Measurements from ENCODE around the gene TPRG1. TPM values are rescaled to one million over a fixed set of nuclear protein-coding genes. Genes with fewer than 3 reads are reported as not detected.

The TPRG1 gene
- total RNA-seq, 1 experiment from 2014 or later: 0.55 TPM

- TF ChIP-seq, protein P1, sequence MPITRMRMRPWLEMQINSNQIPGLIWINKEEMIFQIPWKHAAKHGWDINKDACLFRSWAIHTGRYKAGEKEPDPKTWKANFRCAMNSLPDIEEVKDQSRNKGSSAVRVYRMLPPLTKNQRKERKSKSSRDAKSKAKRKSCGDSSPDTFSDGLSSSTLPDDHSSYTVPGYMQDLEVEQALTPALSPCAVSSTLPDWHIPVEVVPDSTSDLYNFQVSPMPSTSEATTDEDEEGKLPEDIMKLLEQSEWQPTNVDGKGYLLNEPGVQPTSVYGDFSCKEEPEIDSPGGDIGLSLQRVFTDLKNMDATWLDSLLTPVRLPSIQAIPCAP (CRISPR knock-in tag; IDR thresholded peaks at IDR 0.05): no peak
- TF ChIP-seq, protein P2, sequence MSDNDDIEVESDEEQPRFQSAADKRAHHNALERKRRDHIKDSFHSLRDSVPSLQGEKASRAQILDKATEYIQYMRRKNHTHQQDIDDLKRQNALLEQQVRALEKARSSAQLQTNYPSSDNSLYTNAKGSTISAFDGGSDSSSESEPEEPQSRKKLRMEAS (CRISPR knock-in tag; IDR thresholded peaks at IDR 0.05): no peak
Measured at GRCh38 chr3:189143771-189144170, 28.0 kb upstream of the TPRG1 start (continued).

- Mint-ChIP-seq H3K36me3 (no peaks in the 10 kb centered on the region), H3K9me3 (no peaks in the 10 kb centered on the region), H3K4me1 (peaks cover 11% of the 10 kb centered on the region; the same call in 1 of the 2 replicates), H3K4me3 (no peak overlapping the region), H3K27ac (no peak overlapping the region), H3K27me3 (ENCODE audit: low read depth) (no peaks in the 10 kb centered on the region)
- ChIA-PET POLR2A (interaction anchor here (0.6 kb wide), 1 partner anchor 240 kb away, joined by 3 read pairs; no protein-coding TSS in a partner anchor), CTCF (no interaction called here)
- no peak for ATAC-seq
- DNase-seq (ENCODE audit: low spot score): no peak
- TF ChIP-seq GABPB1 (CRISPR knock-in tag; IDR thresholded peaks at IDR 0.05) (no peak), ESRRA (CRISPR knock-in tag; IDR thresholded peaks at IDR 0.05; ENCODE audit: borderline replicate concordance) (no peak), E2F1 (CRISPR knock-in tag; IDR thresholded peaks at IDR 0.05) (no peak), ZNF232 (CRISPR knock-in tag; IDR thresholded peaks at IDR 0.05) (no peak), JAZF1 (CRISPR knock-in tag; IDR thresholded peaks at IDR 0.05) (no peak), MYBL2 (CRISPR knock-in tag; IDR thresholded peaks at IDR 0.05) (no peak), ERG (CRISPR knock-in tag; IDR thresholded peaks at IDR 0.05) (no peak), ZNF425 (CRISPR knock-in tag; conservative IDR thresholded peaks at IDR 0.05) (no peak), OVOL2 (CRISPR knock-in tag; IDR thresholded peaks at IDR 0.05; ENCODE audit: borderline replicate concordance) (no peak), ZNF532 (CRISPR knock-in tag; IDR thresholded peaks at IDR 0.05; ENCODE audit: borderline replicate concordance) (no peak), EMX1 (CRISPR knock-in tag; IDR thresholded peaks at IDR 0.05) (no peak), AFF4 (CRISPR knock-in tag; IDR thresholded peaks at IDR 0.05; ENCODE audit: borderline replicate concordance) (no peak)
- TF ChIP-seq, protein P2 (CRISPR knock-in tag; IDR thresholded peaks at IDR 0.05): no peak
- TF ChIP-seq, protein P3, sequence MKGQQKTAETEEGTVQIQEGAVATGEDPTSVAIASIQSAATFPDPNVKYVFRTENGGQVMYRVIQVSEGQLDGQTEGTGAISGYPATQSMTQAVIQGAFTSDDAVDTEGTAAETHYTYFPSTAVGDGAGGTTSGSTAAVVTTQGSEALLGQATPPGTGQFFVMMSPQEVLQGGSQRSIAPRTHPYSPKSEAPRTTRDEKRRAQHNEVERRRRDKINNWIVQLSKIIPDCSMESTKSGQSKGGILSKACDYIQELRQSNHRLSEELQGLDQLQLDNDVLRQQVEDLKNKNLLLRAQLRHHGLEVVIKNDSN (CRISPR knock-in tag; IDR thresholded peaks at IDR 0.05): no peak
- TF ChIP-seq, protein P4, sequence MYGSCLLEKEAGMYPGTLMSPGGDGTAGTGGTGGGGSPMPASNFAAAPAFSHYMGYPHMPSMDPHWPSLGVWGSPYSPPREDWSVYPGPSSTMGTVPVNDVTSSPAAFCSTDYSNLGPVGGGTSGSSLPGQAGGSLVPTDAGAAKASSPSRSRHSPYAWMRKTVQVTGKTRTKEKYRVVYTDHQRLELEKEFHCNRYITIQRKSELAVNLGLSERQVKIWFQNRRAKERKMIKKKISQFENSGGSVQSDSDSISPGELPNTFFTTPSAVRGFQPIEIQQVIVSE (CRISPR knock-in tag; IDR thresholded peaks at IDR 0.05; ENCODE audit: borderline replicate concordance): no peak
- TF ChIP-seq, protein P5, sequence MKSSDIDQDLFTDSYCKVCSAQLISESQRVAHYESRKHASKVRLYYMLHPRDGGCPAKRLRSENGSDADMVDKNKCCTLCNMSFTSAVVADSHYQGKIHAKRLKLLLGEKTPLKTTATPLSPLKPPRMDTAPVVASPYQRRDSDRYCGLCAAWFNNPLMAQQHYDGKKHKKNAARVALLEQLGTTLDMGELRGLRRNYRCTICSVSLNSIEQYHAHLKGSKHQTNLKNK (CRISPR knock-in tag; IDR thresholded peaks at IDR 0.05): no peak
Measured at GRCh38 chr3:189144645-189145044, 27.1 kb upstream of the TPRG1 start.
